ENCODE results near the gene PALMD. TPM values are rescaled to one million over a fixed set of nuclear protein-coding genes. Genes with fewer than 3 reads are reported as not detected.

The PALMD gene
- polyA plus RNA-seq, 5 donors = 26.1 to 33.6 (median 26.9) TPM

DNA sequence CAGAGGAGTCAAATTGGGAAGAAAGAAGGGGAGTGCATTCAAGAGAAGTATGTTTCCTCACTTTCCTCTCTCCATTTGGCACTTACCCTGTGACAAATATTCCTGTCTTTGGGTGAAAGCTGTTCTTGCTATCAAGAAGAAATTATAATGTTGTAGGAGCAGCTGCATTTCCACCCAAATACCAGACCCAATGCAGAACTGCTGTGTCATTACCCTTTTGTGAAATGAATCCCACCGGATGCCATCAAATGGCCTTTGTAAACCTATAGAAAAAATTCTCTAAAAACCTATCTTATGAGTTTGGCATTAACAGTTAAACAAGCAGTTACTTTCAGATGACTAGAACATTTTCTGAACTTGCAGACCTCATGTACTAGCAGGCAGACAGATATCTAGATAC, 16.7 kb upstream of the PALMD start:
- no peak for DNase-seq

DNA sequence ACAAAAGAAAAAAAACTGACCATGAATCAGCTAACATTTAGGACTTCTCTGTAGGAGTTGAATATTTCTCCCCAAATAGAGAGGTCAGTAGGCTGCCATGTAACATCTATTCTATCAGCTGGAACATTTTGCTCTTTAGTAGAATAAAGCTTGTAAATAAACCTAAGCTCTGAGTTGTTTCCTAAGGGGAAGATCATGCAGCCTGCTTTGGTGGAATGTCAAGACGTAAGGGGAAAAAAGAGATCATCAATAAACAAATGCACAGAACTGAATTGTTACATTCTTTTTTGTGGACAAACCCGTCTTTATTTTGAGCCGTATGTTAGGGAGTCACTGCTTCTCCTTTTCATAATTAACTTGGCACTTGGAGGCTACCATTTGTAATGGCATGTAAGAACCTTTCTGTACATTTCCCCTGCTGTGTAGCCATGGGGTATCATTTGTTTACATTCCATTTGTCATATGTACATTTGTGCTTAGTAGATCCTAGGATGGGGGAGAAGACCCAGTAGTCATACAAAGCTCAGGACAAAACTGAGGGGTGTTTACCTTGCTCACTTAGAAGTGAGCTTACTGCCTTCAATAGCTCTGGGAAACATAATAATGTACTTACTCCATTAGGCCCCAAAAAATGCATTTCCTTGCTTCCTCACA, 10.8 kb upstream of the PALMD start:
- no peak for DNase-seq

GRCh38 chr1:99635664-99636063, 10.2 kb upstream of the PALMD start:
- no peak for DNase-seq

DNA sequence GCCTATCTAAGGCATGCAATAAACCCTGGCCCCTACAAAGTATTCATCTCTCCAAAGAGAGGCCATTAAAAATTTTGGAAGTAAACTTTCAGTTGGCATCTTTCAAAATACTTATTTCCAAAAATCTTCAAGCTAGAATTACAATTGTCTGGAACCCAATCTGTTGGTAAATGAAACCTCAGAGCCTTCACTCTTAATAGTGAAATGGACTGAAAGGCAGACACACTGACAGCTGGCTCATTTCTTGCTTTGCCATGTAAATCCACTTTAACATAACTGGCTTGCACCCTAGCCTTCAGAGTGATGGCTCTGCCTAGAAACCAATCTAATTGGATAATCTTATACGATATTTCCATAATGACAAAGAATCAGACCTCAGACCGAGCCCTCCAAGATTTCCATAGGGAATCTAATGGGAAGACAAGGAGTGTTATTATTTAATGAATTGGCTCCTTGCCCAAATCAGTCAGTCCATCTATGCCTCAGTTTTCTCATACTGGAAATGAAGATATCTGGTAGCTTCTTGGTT, 9.2 kb upstream of the PALMD start:
- DNase-seq = no peak

- no peak for DNase-seq
These were observed 7.1 kb upstream of the PALMD start for GRCh38 chr1:99638853-99639252.

DNA sequence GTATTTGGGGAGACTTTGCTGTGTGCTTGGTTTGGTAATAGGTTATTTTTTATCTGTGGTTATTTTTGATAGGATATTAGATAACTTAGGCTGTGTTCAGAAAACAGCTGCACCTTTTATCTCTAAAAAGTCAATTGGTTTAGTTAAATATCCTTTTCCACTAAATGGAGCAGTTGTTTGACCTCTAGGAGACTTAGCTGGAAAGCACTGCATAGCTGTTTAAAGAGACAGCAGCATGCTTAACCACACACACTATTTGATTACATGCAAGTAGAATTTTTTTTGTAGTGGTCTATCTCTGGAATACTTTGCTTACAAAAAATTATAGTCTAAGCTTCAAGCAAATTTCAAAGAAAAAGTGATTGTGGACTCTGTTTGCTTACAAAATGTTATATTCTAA, 6.5 kb upstream of the PALMD start:
- DNase-seq = no peak

DNA sequence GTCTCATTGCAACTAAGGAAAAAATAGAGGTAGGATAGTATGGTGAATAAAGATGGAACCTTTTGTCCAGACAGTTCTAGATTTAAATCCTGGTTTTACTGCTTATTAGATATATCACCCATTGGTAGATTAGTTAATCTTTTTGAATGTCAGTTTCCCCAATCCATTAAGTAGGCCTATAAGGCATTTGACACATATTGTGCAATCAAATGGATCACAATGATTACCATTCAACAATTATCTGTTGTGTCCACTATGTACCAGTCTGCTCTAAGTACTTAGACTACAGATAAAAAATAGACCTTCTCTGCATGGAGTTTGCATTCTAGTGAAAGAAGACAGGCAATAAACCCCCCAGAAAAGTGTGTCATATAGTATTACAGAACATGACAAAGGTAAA, 6.0 kb upstream of the PALMD start:
- DNase-seq = no peak

GRCh38 chr1:99640672-99641071, 5.2 kb upstream of the PALMD start:
- DNase-seq = no peak

- no peak for DNase-seq
These were observed 4.4 kb upstream of the PALMD start for GRCh38 chr1:99641558-99641957.

GRCh38 chr1:99642053-99642452, 3.9 kb upstream of the PALMD start:
- DNase-seq = no peak

- no peak for DNase-seq
These were observed 2.7 kb upstream of the PALMD start for GRCh38 chr1:99643021-99643779.

DNA sequence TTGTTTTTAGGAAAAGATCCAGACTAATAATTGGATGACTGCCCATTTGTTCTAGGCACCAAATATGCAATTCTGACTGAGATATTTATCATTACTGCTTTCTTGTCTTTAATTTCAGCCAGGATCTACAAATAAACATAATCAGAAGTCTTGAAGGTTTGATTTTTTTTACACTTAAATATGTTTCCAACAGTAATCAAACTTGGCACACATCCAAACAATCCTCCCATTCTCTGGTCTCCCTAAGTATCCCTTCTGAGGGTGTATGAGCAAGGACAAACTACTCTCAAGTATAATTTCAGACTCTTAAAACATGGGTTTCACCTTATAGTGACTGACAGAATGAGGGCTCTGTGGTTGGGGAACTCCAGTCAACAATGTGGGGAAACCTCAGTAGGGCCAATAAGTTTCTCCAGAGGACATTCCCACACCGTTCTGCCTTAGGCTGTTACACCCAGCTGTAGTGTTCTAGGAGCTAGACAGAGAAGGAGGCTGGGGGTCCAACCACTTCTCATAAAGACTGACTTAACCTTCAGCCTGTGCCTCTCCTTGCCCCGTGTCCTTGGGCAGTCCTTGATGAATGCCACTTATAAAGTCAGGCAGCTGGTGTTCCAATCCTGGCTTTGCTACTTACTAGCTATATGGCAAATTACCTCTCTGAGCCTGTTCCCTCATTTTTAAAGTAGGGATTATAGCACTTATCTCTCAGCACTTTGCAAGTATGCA, 1.5 kb upstream of the PALMD start:
- no peak for DNase-seq

GRCh38 chr1:99645203-99645602, 710 bp upstream of the PALMD start:
- DNase-seq = peak; percentile 53 to 55

DNA sequence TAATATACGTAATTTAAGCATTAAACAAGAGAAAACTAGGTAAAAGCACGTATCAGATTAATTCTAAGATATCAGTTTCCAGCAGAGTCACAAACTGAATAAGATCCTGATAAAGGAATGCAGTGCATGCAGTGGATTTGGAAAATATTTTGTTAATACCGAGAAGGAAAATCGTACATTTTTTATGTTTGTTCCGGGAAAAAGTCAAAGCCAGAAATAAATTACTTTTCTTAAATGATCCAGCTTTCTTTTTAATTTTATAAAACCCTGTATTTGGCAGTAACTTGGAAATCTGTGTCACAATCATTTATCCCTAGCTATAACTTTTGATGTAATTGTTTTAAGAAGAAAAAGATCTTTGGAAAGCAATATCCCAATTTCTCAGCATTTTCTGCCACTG, 955 bp downstream of the PALMD start:
- DNase-seq = no peak

DNA sequence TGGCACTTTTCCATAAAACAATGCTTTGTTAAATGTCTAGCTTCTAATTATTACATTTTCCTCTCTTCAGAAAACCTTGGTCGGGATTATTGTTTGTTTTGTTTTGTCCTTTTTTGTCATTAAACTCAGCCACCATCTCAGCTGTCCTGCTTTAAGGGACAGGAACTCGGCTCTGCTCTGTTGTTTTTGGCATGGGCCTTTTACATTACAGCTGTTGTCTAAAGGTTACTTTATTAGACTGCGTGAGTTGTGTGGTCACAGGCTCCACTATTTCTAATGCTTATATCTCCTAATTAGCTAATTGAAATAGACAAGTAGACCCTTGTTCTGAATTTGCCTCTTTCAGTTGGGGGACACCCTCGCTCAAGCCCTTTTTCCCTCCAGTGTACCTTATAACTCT, 1.6 kb downstream of the PALMD start:
- DNase-seq = no peak

GRCh38 chr1:99648107-99648506, 2.2 kb downstream of the PALMD start:
- DNase-seq = no peak

DNA sequence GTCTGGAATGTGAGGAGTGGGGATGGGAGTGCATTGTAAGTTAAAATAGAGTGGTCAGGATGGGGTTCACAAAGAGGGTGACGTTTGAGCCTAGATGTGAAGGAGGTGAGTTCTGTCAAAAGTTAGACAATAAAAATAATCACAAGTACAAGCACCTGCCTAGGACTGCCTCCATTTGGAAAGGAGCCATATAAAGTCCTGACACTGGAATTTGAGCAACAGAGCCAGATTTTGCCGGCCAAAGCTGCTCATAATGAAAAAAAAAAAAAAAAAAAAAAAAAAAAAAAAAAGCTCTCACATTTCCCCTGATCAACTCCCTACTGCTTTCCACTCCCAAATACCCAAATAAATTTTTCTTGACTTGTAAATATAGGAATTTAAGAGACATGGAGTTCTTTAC, 4.1 kb downstream of the PALMD start:
- no peak for DNase-seq

- no peak for DNase-seq
These were observed 5.0 kb downstream of the PALMD start for GRCh38 chr1:99650773-99651437.

DNA sequence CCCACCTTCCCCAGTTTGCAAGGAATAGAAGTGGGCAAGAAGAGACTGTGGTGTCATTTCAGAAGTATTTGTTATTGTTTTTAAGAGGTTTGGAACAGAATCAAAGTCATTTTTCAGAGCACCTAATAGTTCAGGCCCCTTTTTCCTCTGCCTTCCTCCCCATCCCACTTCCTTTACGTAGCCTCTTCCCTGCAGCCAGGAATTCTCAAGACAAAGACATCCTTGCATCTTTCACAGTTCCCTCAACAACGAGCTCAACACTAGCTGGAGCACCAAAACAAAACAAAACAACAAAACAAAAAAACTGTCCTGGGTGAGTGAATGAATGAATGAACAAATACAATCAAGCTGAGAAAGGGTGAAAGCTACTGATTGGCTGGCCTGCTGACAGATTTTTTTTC, 7.0 kb downstream of the PALMD start:
- no peak for DNase-seq

GRCh38 chr1:99655376-99655775, 9.5 kb downstream of the PALMD start:
- no peak for DNase-seq

DNA sequence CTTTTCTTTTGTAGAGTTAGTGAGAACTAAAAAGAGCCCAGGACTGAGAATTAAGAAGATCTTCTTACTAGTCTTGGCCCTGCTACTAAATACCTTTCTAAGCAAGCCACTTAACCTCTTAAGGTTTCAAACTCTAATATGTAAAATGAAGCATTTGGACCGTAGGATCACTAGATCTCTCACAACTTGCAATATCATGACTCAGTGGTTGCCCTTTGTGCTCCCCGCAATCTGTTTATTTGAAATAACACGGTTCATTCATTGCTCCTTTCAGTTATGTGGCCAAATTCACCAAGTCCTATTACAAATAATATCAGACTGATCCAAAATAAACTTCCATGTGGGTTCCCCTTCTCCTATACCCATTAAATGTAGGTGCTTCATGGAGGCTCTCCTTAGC, 10.8 kb downstream of the PALMD start:
- DNase-seq = no peak
